GM19099 (cell line): ENCODE measurements around the gene CDK6.

ENCODE experiments used
- POLR2A ChIP-seq: IDR thresholded peaks from 3 replicates; pipeline ENCODE4 v1.6.1; 2011; ENCODE audit warnings: low read depth; ENCODE audit not compliant: insufficient read length; ENCODE audit errors: extremely low read depth

Gene CDK6

GRCh38 chr7:92627956-92628355, 208.4 kb downstream of the CDK6 start:
- no peak for TF ChIP-seq POLR2A

DNA sequence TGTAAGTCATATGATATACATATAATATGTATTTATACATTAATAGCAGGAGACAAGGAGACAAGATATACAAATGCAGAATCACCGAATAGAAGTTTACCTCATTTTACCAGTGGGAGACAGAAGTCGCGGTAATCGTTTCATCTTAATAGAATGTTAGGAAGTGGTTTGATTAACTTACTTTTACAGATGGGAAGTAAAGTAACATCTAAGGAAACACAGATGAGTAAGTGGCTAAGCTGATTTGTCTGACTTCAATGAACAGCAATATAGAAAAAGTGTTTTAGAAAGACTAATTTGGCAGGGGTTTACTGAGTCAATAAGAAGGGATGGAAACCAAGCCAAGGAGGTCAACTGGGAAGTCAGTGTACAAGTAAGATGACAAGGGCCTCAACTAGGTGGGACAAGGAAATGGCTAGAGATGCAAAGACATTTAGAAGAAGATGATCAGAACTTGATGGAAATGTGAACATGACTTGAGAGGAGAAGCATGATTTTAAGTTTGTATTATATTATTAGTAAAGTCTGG, 210.0 kb downstream of the CDK6 start:
- TF ChIP-seq POLR2A = no peak

GRCh38 chr7:92625617-92626016, 210.8 kb downstream of the CDK6 start:
- no peak for TF ChIP-seq POLR2A

DNA sequence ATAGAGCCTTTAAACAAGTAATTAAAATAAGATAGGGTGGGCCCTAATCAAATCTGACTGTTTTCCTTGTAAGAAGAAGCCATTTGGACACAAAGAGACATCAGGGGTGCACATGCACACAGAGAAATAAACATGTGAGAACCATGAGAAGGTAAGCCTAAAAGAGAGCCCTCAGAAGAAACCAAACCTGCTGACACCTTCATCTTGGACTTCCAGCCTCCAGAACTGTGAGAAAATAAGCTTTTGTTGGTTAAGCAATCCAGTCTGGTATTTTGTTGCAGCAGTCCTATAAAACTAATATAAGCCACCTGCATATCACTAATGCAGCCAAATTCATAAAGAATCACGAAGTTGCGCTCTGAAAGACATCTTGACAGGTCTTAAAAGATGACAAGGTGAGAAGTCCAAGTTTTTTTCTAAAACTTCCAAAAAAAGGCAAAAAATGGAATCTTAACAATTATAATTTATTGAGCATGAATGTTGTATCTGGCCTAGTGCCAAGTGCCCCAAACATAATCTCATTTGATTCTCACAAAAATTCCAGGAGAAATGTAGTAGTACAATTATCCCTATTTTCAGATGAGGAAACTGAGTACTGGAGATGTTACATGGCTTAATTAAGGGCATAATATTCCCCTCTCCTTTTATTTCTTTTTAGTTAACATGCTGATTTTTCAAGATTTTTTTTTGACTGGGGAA, 211.9 kb downstream of the CDK6 start:
- TF ChIP-seq POLR2A = no peak

DNA sequence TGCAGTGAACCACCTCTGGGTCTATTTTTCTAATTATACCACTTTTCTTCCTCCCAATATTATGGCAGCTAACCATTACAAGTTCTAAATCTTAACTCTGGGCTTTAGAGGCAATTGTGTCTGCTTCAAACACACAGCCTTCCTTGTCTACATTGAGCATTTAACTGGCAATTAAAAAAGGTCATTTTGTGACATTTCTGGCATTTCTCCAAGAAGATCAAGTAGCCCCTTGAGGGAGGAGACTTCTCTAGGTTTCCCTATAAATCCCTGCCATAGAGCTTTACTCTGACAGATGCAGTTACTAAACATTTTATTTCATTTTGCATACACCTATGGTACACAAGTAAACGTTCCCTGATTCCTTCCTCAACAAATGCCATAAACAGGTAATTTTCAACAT, 212.8 kb downstream of the CDK6 start:
- TF ChIP-seq POLR2A = no peak

GRCh38 chr7:92622685-92623084, 213.7 kb downstream of the CDK6 start:
- TF ChIP-seq POLR2A = no peak

- no peak for TF ChIP-seq POLR2A
These were observed 214.3 kb downstream of the CDK6 start for GRCh38 chr7:92622030-92622429.

DNA sequence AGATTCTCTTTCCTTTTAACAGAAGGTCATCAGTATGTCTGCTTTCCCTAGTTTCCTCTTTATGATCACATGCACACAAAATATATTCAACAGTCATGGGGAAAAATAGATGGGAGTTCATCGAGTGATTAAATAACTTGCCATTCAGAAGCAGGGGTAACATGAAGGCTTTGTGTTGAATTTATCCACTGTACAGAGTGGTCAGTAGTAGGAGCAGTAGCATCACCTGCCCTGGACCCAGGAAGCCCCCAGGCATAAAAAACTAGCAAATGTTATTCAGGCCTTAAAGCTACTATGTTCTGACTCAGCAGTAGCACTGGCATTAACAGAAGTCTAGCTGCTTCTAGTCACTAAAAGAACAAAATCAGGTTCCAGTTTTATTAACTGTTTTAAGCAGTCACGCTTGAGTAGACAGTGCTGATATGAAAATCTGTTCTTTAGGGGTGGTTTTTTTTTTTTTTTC, 214.8 kb downstream of the CDK6 start:
- peak; percentile 3 for TF ChIP-seq POLR2A

- TF ChIP-seq POLR2A = no peak
These were observed 215.3 kb downstream of the CDK6 start for GRCh38 chr7:92621026-92621540.

- no peak for TF ChIP-seq POLR2A
These were observed 220.5 kb downstream of the CDK6 start for GRCh38 chr7:92615861-92616260.

- TF ChIP-seq POLR2A = no peak
These were observed 221.7 kb downstream of the CDK6 start for GRCh38 chr7:92614660-92615174.

DNA sequence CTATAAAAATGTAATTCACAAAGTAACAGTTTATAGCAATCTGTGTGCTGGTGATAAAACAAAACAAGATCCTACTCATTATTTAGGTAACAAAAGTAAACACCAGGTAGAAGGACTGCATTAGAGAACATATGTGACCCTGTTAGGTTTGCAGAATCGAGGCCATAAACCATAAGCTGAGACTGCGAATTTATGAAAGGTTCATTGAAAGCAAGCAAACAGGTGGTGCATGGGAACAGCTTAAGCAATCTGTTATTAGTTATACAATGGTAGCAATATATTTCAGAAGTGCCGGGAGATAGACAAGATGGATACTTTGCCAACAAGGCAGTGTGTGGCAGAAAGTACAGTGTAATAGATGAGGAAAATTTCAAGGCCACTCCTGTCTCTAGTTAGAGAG, 222.7 kb downstream of the CDK6 start:
- no peak for TF ChIP-seq POLR2A

- TF ChIP-seq POLR2A = no peak
These were observed 223.2 kb downstream of the CDK6 start for GRCh38 chr7:92613214-92613613.

DNA sequence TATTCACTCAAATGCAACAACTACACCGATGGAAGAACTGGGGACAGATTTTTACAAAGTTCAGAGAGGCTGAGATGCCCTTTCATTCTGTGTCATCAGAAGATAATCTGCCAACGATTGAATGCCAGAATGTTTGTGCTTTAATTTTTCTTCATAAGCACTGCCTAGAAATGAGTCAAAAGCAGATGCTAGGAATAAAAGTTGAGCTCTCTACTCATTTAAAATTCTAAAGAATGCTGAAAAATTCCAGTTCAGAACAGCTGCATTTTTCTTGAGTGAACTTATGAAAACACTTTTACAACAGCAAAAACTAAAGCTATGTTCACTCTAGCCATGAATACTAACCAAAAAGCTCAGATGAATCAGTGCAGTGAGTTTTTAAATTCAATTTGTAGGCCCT, 223.9 kb downstream of the CDK6 start:
- no peak for TF ChIP-seq POLR2A

GRCh38 chr7:92611735-92612134, 224.6 kb downstream of the CDK6 start:
- TF ChIP-seq POLR2A = no peak

DNA sequence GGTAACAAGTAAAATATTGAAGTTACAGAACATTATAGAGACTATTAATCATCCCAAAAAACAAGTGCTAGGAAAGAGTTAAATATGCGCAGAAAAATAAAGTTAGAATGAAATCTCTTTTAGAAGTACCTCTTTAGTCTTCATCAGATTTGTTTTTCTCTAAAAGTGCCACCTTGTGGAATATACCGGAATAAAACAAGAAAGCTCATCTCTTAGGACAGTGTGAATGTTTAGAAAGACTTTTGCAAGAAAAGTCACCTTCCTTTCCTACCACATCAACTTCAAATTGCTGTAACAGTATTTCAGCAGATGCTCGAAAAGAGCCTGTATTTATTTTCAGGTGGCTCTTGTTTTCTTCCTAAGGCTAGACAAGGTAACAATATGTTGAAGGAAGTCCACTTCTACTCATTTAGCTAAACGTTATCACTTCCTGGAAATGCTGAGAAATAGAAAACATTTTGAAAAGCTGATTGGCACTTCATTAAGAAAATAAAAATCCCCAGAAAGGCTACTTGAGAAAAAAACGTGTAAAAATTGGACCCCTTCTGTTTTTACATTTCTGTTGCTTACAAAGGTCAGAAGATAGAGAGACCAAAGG, 226.4 kb downstream of the CDK6 start:
- no peak for TF ChIP-seq POLR2A
